HG03108 (cell line): ENCODE results near the gene PEX5.

ENCODE experiments used
- ATAC-seq: cut with Tn5 transposase; IDR thresholded peaks from one replicate; pipeline ENCODE4 v1.9.1; 2021; ENCODE audit warnings: moderate library complexity; ENCODE audit not compliant: unreplicated experiment

Gene PEX5

GRCh38 chr12:7189398-7190267 is at the start of gene PEX5:
TSS of gene PEX5 (plus strand) at chr12:7189686. CDS start at chr12:7190378, 692 bp downstream.
- peak; percentile 91 for ATAC-seq

DNA sequence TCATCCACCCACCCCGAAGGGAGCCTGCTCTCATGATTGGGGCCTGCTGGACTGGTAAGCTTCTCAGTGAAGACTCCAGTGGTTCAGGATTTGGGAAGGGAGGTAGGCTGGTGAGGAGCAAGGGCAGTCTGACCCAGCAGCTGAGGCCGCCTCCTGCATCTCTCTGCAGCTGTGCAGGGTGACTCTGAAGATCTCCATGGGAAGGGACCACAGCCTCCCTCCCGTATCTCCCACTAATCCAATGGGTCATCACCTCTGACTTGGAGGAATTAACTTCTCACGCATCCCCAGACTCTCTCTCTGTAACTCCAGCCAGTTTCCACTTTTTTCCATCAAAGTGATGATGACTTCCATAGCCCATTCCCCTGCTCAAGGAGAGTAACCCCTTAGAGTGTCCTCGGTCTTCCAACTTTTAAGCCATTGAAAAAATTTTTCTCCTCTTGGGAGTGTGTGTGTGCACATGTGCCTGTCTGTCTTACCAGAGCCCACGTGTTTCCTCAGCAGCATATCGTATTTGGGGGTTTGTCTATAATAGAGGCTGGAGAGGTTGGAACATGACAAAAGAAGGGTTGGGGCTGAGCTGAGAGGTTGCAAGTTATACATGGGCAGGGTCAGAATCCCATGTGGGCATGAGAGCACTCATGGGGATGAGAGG is 48.0 kb upstream of the PEX5 start:
- ATAC-seq = no peak

- no peak for ATAC-seq
These were observed 47.3 kb upstream of the PEX5 start for GRCh38 chr12:7142056-7142644.

GRCh38 chr12:7142809-7143465 is 46.5 kb upstream of the PEX5 start:
- no peak for ATAC-seq

- ATAC-seq = no peak
These were observed 45.9 kb upstream of the PEX5 start for GRCh38 chr12:7143564-7143963.

DNA sequence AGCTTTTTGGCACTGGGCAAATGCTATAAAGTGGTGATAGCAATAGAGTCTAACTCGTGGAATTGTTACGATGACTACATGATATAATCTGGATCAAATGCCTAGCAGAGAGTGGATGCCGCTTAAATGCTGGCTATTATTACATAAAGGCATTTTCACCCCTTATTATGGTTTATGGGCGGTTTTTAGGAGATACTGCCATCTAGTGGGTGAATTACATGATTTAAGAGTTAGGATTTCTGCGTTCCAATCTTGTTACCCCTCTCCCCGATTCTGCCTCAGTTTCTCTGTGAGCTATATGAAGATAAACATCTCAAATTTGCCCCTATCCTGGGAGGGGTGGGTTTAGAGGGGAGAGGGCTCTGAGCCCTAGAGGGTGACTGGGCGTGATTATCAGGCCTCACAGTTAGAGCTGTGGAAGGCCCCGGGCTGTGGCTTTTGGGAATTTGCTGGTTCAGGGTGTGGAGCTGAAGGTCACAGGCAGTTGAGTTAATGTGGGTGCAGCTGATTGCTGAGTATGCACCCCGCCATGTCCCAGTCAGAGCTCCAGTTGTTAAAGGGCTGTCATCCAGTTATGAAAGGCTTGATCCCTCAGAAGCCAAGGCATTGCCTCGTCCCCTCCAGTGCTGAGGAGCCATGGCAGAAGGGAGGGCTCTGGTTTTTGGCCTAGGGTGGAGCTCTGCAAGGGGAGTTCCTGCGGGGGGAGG is 44.9 kb upstream of the PEX5 start:
- ATAC-seq = no peak

GRCh38 chr12:7145671-7146070 is 43.8 kb upstream of the PEX5 start:
- ATAC-seq = no peak

DNA sequence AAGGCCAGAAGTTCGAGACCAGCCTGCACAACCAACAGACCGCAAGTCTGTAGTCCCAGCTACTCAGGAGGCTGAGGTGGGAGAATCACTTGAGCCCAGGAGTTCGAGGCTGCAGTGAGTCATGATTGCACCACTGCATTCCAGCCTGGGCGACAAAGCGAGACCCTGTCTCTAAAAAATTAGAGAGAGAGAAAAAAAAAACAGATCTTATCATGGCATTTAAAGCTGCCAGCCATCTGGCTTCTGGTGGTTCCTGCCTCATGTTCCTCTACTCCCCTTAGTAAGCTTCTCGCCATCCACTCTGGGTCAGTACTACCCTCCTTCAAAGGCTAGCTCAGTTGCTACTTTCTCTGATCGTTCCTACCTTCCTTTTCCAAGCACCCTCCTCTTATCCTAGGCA is 43.3 kb upstream of the PEX5 start:
- no peak for ATAC-seq

DNA sequence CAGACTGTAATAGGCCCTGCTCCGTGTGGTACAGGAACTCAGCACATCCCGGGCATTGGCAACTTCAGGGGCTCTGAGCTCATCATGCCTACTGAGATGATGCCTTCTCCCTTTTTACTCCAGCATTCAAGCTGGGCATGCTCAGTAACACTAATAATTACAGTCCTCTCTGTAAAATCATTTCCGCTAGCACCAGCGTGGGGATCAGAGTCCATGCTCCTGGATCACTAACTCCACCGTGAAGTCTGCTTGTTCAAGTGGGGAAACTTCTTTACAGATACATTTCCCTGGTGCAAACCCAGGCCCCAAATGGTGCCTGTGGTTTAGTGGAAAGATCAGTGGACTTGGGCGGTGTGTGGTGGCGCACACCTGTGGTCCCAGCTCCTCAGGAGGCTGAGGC is 42.6 kb upstream of the PEX5 start:
- ATAC-seq = no peak

GRCh38 chr12:7150356-7150755 is 39.1 kb upstream of the PEX5 start:
- ATAC-seq = no peak

GRCh38 chr12:7150841-7151240 is 38.6 kb upstream of the PEX5 start:
- ATAC-seq = no peak

- no peak for ATAC-seq
These were observed 38.0 kb upstream of the PEX5 start for GRCh38 chr12:7151532-7151931.

GRCh38 chr12:7152818-7153217 is 36.7 kb upstream of the PEX5 start:
- ATAC-seq = no peak

DNA sequence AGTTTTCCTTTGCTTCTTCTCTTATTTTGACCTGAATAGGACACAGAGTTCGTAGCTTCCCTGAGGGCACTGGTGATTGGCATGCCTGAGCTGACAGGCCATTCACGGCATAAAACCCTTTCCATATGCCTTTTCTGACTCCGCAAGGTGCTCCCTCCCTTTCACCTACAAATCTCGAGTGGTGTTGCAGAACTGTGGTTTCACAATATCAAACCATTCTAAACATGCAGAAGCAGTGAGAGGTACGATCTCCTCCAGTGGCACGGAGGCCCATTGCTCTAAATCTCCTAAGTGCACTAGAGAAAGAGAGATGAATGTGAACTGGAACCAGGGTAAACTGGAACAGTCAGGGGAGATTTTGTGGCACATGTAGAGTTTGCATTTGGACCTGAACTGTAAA is 35.4 kb upstream of the PEX5 start:
- ATAC-seq = no peak

GRCh38 chr12:7154901-7155470 is 34.5 kb upstream of the PEX5 start:
- ATAC-seq = no peak

GRCh38 chr12:7155471-7156034 is 33.9 kb upstream of the PEX5 start:
- no peak for ATAC-seq

- no peak for ATAC-seq
These were observed 33.0 kb upstream of the PEX5 start for GRCh38 chr12:7156259-7157197.

- ATAC-seq = no peak
These were observed 32.1 kb upstream of the PEX5 start for GRCh38 chr12:7157391-7157790.
